Measurements from ENCODE around the gene SARS2.

The SARS2 gene

GRCh38 chr19:38917921-38918491, 12.6 kb downstream of the SARS2 start:
- DNase-seq (ENCODE audit: low read depth, low spot score) = no peak

- DNase-seq (ENCODE audit: low read depth, low spot score) = no peak
These were observed 13.0 kb downstream of the SARS2 start for GRCh38 chr19:38917516-38917915.

- no peak for DNase-seq (ENCODE audit: low read depth, low spot score)
These were observed 14.9 kb downstream of the SARS2 start for GRCh38 chr19:38915329-38916321.

- no peak for DNase-seq (ENCODE audit: low read depth, low spot score)
These were observed 16.6 kb downstream of the SARS2 start for GRCh38 chr19:38913958-38914357.

GRCh38 chr19:38912600-38913514, 17.7 kb downstream of the SARS2 start:
- no peak for DNase-seq (ENCODE audit: low read depth, low spot score)

- no peak for DNase-seq (ENCODE audit: low read depth, low spot score)
These were observed 19.1 kb downstream of the SARS2 start for GRCh38 chr19:38911388-38912001.

- no peak for DNase-seq (ENCODE audit: low read depth, low spot score)
These were observed 20.1 kb downstream of the SARS2 start for GRCh38 chr19:38910488-38910887.

- DNase-seq (ENCODE audit: low read depth, low spot score) = no peak
These were observed 21.7 kb downstream of the SARS2 start for GRCh38 chr19:38908911-38909310.

- DNase-seq (ENCODE audit: low read depth, low spot score) = no peak
These were observed 22.9 kb downstream of the SARS2 start for GRCh38 chr19:38907670-38908069.

GRCh38 chr19:38907227-38907626, 23.3 kb downstream of the SARS2 start:
- DNase-seq (ENCODE audit: low read depth, low spot score) = no peak

- DNase-seq (ENCODE audit: low read depth, low spot score) = no peak
These were observed 24.9 kb downstream of the SARS2 start for GRCh38 chr19:38905620-38906019.

GRCh38 chr19:38904581-38905539, 25.7 kb downstream of the SARS2 start:
- no peak for DNase-seq (ENCODE audit: low read depth, low spot score)

- DNase-seq (ENCODE audit: low read depth, low spot score) = no peak
These were observed 28.9 kb downstream of the SARS2 start for GRCh38 chr19:38901683-38902082.

GRCh38 chr19:38900743-38901190, 29.8 kb downstream of the SARS2 start:
- no peak for DNase-seq (ENCODE audit: low read depth, low spot score)

GRCh38 chr19:38900202-38900629, 30.3 kb downstream of the SARS2 start:
- DNase-seq (ENCODE audit: low read depth, low spot score) = no peak

GRCh38 chr19:38899447-38900201, 30.9 kb downstream of the SARS2 start, which contains the start of the genes NFKBIB and SIRT2:
Gene NFKBIB, plus strand, starts transcription at chr19:38899969. Its CDS starts 64 bp downstream, at chr19:38900033.
Gene SIRT2, minus strand, starts transcription at chr19:38899618. Its CDS starts 97 bp downstream, at chr19:38899521.
- DNase-seq (ENCODE audit: low read depth, low spot score) = peak; percentile 100

GRCh38 chr19:38898788-38899446, 31.6 kb downstream of the SARS2 start:
- peak; percentile 39 for DNase-seq (ENCODE audit: low read depth, low spot score)

GRCh38 chr19:38894968-38895367, 35.6 kb downstream of the SARS2 start:
- DNase-seq (ENCODE audit: low read depth, low spot score) = no peak

- DNase-seq (ENCODE audit: low read depth, low spot score) = no peak
These were observed 37.2 kb downstream of the SARS2 start for GRCh38 chr19:38893341-38893771.

Measured in astrocyte of the hippocampus (primary cell).